Measurements from ENCODE around the gene CMTM7. TPM values are rescaled to one million over a fixed set of nuclear protein-coding genes. Genes with fewer than 3 reads are reported as not detected.

Gene CMTM7
- total and polyA plus RNA-seq, 2 of the 8 experiments (the other 6 are each of a cell fraction or from before 2014, with no cell fraction given): 33.3 to 65.8 TPM

GRCh38 chr3:32502118-32502945, 110.7 kb downstream of the CMTM7 start, which contains the start of gene CMTM6 (continued):
- TF ChIP-seq USF2 (IDR thresholded peaks at IDR 0.05; ENCODE audit: low read length) (no peak), MAFK (IDR thresholded peaks at IDR 0.05; ENCODE audit: low read depth, low read length) (no peak), SAP30 (IDR thresholded peaks at IDR 0.05; ENCODE audit: insufficient read depth, insufficient replicate concordance, low read length) (no peak), RFX5 (IDR thresholded peaks at IDR 0.05; ENCODE audit: borderline replicate concordance, low read depth, low read length) (no peak), ATF3 (IDR thresholded peaks at IDR 0.05; ENCODE audit: insufficient read depth, low read depth, low read length) (no peak), RXRA (IDR thresholded peaks at IDR 0.05; ENCODE audit: insufficient read depth, low read depth, low read length) (no peak), BACH1 (IDR thresholded peaks at IDR 0.05; ENCODE audit: low read length) (no peak), GTF2F1 (IDR thresholded peaks at IDR 0.05; ENCODE audit: borderline replicate concordance, low read depth, low read length) (no peak), TBP (IDR thresholded peaks at IDR 0.05; ENCODE audit: low read depth, low read length) (peak; percentile 31; the same call in 1 of the 2 replicates), POU5F1 (IDR thresholded peaks at IDR 0.05; ENCODE audit: low read depth, low read length) (no peak), HDAC2 (IDR thresholded peaks at IDR 0.05; ENCODE audit: borderline replicate concordance in 1 of 2, low read depth in 2 of 2, low read length in 2 of 2) (no peak), NANOG (IDR thresholded peaks at IDR 0.05; ENCODE audit: insufficient read depth, low read depth, low read length, poor library complexity, severe bottlenecking) (no peak)
- TF ChIP-seq, protein P1, sequence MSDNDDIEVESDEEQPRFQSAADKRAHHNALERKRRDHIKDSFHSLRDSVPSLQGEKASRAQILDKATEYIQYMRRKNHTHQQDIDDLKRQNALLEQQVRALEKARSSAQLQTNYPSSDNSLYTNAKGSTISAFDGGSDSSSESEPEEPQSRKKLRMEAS (IDR thresholded peaks at IDR 0.05): no peak
